ENCODE data around the gene DPAGT1. TPM values are rescaled to one million over a fixed set of nuclear protein-coding genes. Genes with fewer than 3 reads are reported as not detected.

DPAGT1 gene
- polyA plus RNA-seq, 3 donors, result 37.0 to 54.2 (median 39.7) TPM

GRCh38 chr11:119116601-119117000, 14.9 kb upstream of the DPAGT1 start:
- no peak for TF ChIP-seq CTCF (IDR thresholded peaks at IDR 0.05)
- H3K27ac Mint-ChIP-seq, result peak overlapping the region; percentile 95 to 99 (median 98)
- peak overlapping the region in 2 of 3 experiments; percentile 37 to 77 for H3K4me3 ChIP-seq (replicated peaks in 1 of 3; ENCODE audit: low read depth in 2 of 3, low read length in 3 of 3)
- H3K36me3 ChIP-seq (replicated peaks in 1 of 2; ENCODE audit: control insufficient read depth in 1 of 2, insufficient read depth in 2 of 2, low read length in 2 of 2), result peaks cover 37 to 56% of the 10 kb centered on the region in 2 donors
- H4K20me1 ChIP-seq (ENCODE audit: insufficient read depth, low read length), result peaks cover 7% of the 10 kb centered on the region
- no peaks in the 10 kb centered on the region for H3K9me3 ChIP-seq (replicated peaks in 1 of 2; ENCODE audit: control insufficient read depth in 1 of 2, insufficient read depth in 1 of 2, low read length in 2 of 2)
- peak overlapping the region; percentile 83 to 94 for H3K27ac ChIP-seq (ENCODE audit: low read depth in 1 of 2, low read length in 2 of 2)
- peaks cover 29% of the 10 kb centered on the region for H3K79me2 ChIP-seq (ENCODE audit: insufficient read depth, low read length)
- H3K27me3 Mint-ChIP-seq (ENCODE audit: low read depth in 3 of 3), result peaks cover 0 to 5% (median 0%) of the 10 kb centered on the region in 3 donors
- H3K4me1 ChIP-seq (ENCODE audit: control insufficient read depth in 1 of 2, insufficient read depth in 2 of 2, low read length in 2 of 2), result peaks cover 42 to 46% of the 10 kb centered on the region in 2 donors
- H3K4me3 Mint-ChIP-seq, result peak overlapping the region; percentile 46 to 93
- DNase-seq, result no peak
- H3K27me3 ChIP-seq (ENCODE audit: control insufficient read depth in 2 of 2, insufficient read depth in 2 of 2, low read length in 2 of 2), result no peaks in the 10 kb centered on the region
- intact Hi-C loops (cut with micrococcal nuclease), result no loop called here
- WGBS (ENCODE audit: insufficient coverage), result 100% methylated on average over 1 of the region's 5 CpGs
- peaks cover 45 to 61% of the 10 kb centered on the region in 2 donors for H3K36me3 Mint-ChIP-seq
- H2AFZ ChIP-seq (ENCODE audit: insufficient read depth, low read depth, low read length, poor library complexity, severe bottlenecking), result peak overlapping the region; percentile 81
- H3K9ac ChIP-seq (ENCODE audit: insufficient read depth, low read length, poor library complexity, severe bottlenecking), result peak overlapping the region; percentile 54
- H3K4me2 ChIP-seq (replicated peaks; ENCODE audit: extremely low read depth, low read length, poor library complexity, severe bottlenecking), result peak overlapping the region; percentile 80
- H3K4me1 Mint-ChIP-seq, result peaks cover 46% of the 10 kb centered on the region
- no peaks in the 10 kb centered on the region for H3K9me3 Mint-ChIP-seq

- H3K4me3 ChIP-seq (replicated peaks in 1 of 3; ENCODE audit: low read depth in 2 of 3, low read length in 3 of 3), result peak overlapping the region in 2 of 3 experiments; percentile 37 to 77
- DNase-seq, result no peak
- H2AFZ ChIP-seq (ENCODE audit: insufficient read depth, low read depth, low read length, poor library complexity, severe bottlenecking), result peak overlapping the region; percentile 81
- H3K9me3 ChIP-seq (replicated peaks in 1 of 2; ENCODE audit: control insufficient read depth in 1 of 2, insufficient read depth in 1 of 2, low read length in 2 of 2), result no peaks in the 10 kb centered on the region
- H3K4me2 ChIP-seq (replicated peaks; ENCODE audit: extremely low read depth, low read length, poor library complexity, severe bottlenecking), result peak overlapping the region; percentile 80
- H3K27ac Mint-ChIP-seq, result peak overlapping the region; percentile 95 to 99 (median 98)
- intact Hi-C loops (cut with micrococcal nuclease), result no loop called here
- peak overlapping the region; percentile 93 to 96 for H3K4me3 Mint-ChIP-seq
- H3K36me3 Mint-ChIP-seq, result peaks cover 48 to 65% of the 10 kb centered on the region in 2 donors
- H3K4me1 Mint-ChIP-seq, result peaks cover 46% of the 10 kb centered on the region
- WGBS (ENCODE audit: insufficient coverage), result 90% methylated on average over 7 of the region's 10 CpGs
- no peaks in the 10 kb centered on the region for H3K27me3 ChIP-seq (ENCODE audit: control insufficient read depth in 2 of 2, insufficient read depth in 2 of 2, low read length in 2 of 2)
- no peaks in the 10 kb centered on the region for H3K9me3 Mint-ChIP-seq
- H3K27ac ChIP-seq (ENCODE audit: low read depth in 1 of 2, low read length in 2 of 2), result peak overlapping the region; percentile 83 to 94
- H3K27me3 Mint-ChIP-seq (ENCODE audit: low read depth in 3 of 3), result peaks cover 0 to 5% (median 0%) of the 10 kb centered on the region in 3 donors
- no peak for TF ChIP-seq CTCF (IDR thresholded peaks at IDR 0.05)
- peaks cover 11% of the 10 kb centered on the region for H4K20me1 ChIP-seq (ENCODE audit: insufficient read depth, low read length)
- peaks cover 41 to 60% of the 10 kb centered on the region in 2 donors for H3K36me3 ChIP-seq (replicated peaks in 1 of 2; ENCODE audit: control insufficient read depth in 1 of 2, insufficient read depth in 2 of 2, low read length in 2 of 2)
- peaks cover 31% of the 10 kb centered on the region for H3K79me2 ChIP-seq (ENCODE audit: insufficient read depth, low read length)
- peak overlapping the region; percentile 54 for H3K9ac ChIP-seq (ENCODE audit: insufficient read depth, low read length, poor library complexity, severe bottlenecking)
- peaks cover 42 to 46% of the 10 kb centered on the region in 2 donors for H3K4me1 ChIP-seq (ENCODE audit: control insufficient read depth in 1 of 2, insufficient read depth in 2 of 2, low read length in 2 of 2)
Observed at GRCh38 chr11:119116235-119116594, 14.6 kb upstream of the DPAGT1 start.

Data from CD14-positive monocyte (primary cell).